Right ventricle myocardium superior (tissue), 1 donor: ENCODE data around the gene ANKRD62. TPM values are rescaled to one million over a fixed set of nuclear protein-coding genes. Genes with fewer than 3 reads are reported as not detected.
"Not testable (repeated sequence)": the region's sequence is repeated elsewhere in the genome, so short reads cannot be mapped to it uniquely, and the experiment has no call there.

ENCODE experiments used
- ATAC-seq: fragments of 200-7000 bp; cut with Tn5 transposase; one replicate; pipeline ENCODE4 v1.9.1; 2020; ENCODE audit warnings: mild to moderate bottlenecking; ENCODE audit not compliant: poor library complexity
- DNase-seq: peaks from one replicate; pipeline ENCODE4 v3.0.0-alpha.2; 2020
- intact Hi-C: fragments of 100-400 bp; cut with DNase I; formaldehyde crosslinking; loops from one replicate; pipeline ENCODE4 v1.11.2; 2022
- total RNA-seq: library from RNA; stranded (reverse); fragmentation: NEBNext Ultra II Directional; extraction: Animal tissue kit (Norgen Biotek cat#: 25700); gene quantifications from one replicate; pipeline ENCODE4 v1.2.1, GENCODE V29; 2021
- donor health status: DM: no; HTN: yes; CAD: no; lungs with severe emphysema.

The ANKRD62 gene
- total RNA-seq, 1 donor from 2014 or later, result not detected

- ATAC-seq, DNase-seq, intact Hi-C loops: not testable (repeated sequence)
These were observed 55.8 kb downstream of the ANKRD62 start for GRCh38 chr18:12149431-12149830.

- intact Hi-C loops, result no loop called here
- ATAC-seq (no peak), DNase-seq (no peak)
These were observed 60.7 kb downstream of the ANKRD62 start for GRCh38 chr18:12154361-12154760.

- ATAC-seq (no peak), DNase-seq (no peak)
- intact Hi-C loops, result no loop called here
These were observed 62.4 kb downstream of the ANKRD62 start for GRCh38 chr18:12155996-12156395.

- intact Hi-C loops, result no loop called here
- no peak for ATAC-seq
- DNase-seq, result no peak
These were observed 65.8 kb downstream of the ANKRD62 start for GRCh38 chr18:12159446-12159845.

GRCh38 chr18:12162786-12163185 is 69.1 kb downstream of the ANKRD62 start:
- intact Hi-C loops, result no loop called here
- DNase-seq (no peak), ATAC-seq (no peak)

- no peak for ATAC-seq
- intact Hi-C loops, result no loop called here
- DNase-seq, result no peak
These were observed 71.6 kb downstream of the ANKRD62 start for GRCh38 chr18:12165038-12165768.

Other genes with a start within 250 kb of the ANKRD62 start
- 26.5 TPM for gene CHMP1B, start 242.4 kb upstream of the ANKRD62 start, total RNA-seq
- gene MPPE1, start 185.5 kb upstream of the ANKRD62 start, total RNA-seq, result 35.7 TPM
- gene IMPA2, start 112.3 kb upstream of the ANKRD62 start, total RNA-seq, result 85.8 TPM
- 0.91 TPM for gene CIDEA, start 160.5 kb downstream of the ANKRD62 start, total RNA-seq
- gene TUBB6, start 214.4 kb downstream of the ANKRD62 start, total RNA-seq, result 94.6 TPM